ENCODE data around the gene EEF2K.
A peak's percentile ranks its signal among the peaks of the same experiment; 100 is the strongest.
"Not testable (repeated sequence)": the region's sequence is repeated elsewhere in the genome, so short reads cannot be mapped to it uniquely, and the experiment has no call there.

EEF2K gene

DNA sequence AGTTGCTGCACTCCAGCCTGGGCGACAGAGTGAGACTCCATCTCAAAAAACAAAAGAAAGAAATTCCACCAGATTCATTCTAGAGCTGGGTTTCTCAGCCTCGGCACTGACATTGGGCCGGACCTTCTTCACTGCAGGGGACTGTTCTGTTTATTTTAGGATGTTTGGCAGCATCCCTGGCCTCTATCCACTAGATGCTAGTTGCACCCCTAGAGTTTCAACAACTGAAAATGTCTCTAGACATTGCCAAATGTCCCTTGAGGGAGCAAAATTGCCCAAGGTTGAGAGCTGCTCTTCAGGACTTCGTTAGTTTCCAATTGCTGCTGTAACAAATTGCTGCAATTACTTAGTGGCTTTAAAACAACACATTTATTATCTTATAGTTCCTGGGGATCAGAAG, 7.2 kb downstream of the EEF2K start:
- no peak overlapping the region for H3K4me3 ChIP-seq (ENCODE audit: low read depth, low read length)
- H3K27ac ChIP-seq: peak overlapping the region; percentile 76
- DNase-seq: no peak
- TF ChIP-seq, protein P1, sequence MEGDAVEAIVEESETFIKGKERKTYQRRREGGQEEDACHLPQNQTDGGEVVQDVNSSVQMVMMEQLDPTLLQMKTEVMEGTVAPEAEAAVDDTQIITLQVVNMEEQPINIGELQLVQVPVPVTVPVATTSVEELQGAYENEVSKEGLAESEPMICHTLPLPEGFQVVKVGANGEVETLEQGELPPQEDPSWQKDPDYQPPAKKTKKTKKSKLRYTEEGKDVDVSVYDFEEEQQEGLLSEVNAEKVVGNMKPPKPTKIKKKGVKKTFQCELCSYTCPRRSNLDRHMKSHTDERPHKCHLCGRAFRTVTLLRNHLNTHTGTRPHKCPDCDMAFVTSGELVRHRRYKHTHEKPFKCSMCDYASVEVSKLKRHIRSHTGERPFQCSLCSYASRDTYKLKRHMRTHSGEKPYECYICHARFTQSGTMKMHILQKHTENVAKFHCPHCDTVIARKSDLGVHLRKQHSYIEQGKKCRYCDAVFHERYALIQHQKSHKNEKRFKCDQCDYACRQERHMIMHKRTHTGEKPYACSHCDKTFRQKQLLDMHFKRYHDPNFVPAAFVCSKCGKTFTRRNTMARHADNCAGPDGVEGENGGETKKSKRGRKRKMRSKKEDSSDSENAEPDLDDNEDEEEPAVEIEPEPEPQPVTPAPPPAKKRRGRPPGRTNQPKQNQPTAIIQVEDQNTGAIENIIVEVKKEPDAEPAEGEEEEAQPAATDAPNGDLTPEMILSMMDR (IDR thresholded peaks at IDR 0.05; ENCODE audit: low read depth, low read length): no peak
- H3K9me3 ChIP-seq (ENCODE audit: severe bottlenecking): peaks cover 3% of the 10 kb centered on the region
- H3K36me3 ChIP-seq: peaks cover 87% of the 10 kb centered on the region
- no peaks in the 10 kb centered on the region for H3K27me3 ChIP-seq (ENCODE audit: insufficient read depth, low read depth, severe bottlenecking)

DNA sequence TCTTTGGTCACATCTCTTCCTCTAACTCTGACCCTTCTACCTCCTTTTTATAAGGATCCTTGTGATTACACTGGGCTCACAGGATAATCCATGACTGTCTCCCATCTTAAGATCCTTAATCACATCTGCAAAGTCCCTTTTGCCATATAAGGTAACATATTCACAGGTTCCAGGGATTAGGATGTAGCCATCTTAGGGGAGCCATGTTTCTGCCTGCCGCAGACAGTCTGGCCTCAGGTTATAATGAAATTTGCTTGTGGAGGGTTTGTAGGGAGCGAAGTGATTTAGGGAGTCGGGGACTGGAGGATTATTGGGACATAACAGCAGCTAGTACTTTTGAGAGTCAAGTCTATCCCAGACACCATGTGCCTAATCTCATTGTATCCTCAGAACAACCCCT, 7.7 kb downstream of the EEF2K start:
- Histone ChIP-seq H3K36me3 (peaks cover 86% of the 10 kb centered on the region), H3K27ac (peak overlapping the region; percentile 76), H3K27me3 (ENCODE audit: insufficient read depth, low read depth, severe bottlenecking) (no peaks in the 10 kb centered on the region), H3K9me3 (ENCODE audit: severe bottlenecking) (peaks cover 3% of the 10 kb centered on the region), H3K4me3 (ENCODE audit: low read depth, low read length) (no peak overlapping the region)
- TF ChIP-seq, protein P1 (IDR thresholded peaks at IDR 0.05; ENCODE audit: low read depth, low read length): no peak
- peak; percentile 81 for DNase-seq

GRCh38 chr16:22214402-22214801, 8.3 kb downstream of the EEF2K start:
- no peaks in the 10 kb centered on the region for H3K27me3 ChIP-seq (ENCODE audit: insufficient read depth, low read depth, severe bottlenecking)
- peak overlapping the region; percentile 76 for H3K27ac ChIP-seq
- TF ChIP-seq, protein P1 (IDR thresholded peaks at IDR 0.05; ENCODE audit: low read depth, low read length): no peak
- DNase-seq: no peak
- H3K9me3 ChIP-seq (ENCODE audit: severe bottlenecking): peaks cover 3% of the 10 kb centered on the region
- no peak overlapping the region for H3K4me3 ChIP-seq (ENCODE audit: low read depth, low read length)
- peaks cover 85% of the 10 kb centered on the region for H3K36me3 ChIP-seq

DNA sequence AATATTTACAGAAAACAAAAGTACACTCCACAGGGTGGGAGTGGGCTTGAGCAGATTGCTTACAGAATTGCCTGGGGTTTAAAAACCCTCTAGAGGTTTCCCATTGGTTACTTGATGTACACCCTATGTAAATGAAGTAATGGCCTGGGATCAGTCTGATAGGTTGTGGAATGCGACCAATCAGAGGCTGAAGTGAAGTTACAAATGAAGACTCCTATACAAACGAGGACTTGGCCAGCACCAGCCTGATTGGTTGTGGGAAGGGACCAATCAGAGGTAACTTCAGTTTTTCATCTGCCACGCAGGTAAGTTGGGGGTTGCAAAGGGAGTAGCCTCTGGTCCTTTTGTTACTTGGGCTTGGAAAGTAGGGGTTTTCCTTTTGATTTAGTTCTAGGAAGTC, 8.8 kb downstream of the EEF2K start:
- Histone ChIP-seq H3K27ac (peak overlapping the region; percentile 76), H3K27me3 (ENCODE audit: insufficient read depth, low read depth, severe bottlenecking) (no peaks in the 10 kb centered on the region), H3K4me3 (ENCODE audit: low read depth, low read length) (no peak overlapping the region), H3K9me3 (ENCODE audit: severe bottlenecking) (peaks cover 3% of the 10 kb centered on the region), H3K36me3 (peaks cover 85% of the 10 kb centered on the region)
- DNase-seq: no peak
- TF ChIP-seq, protein P1 (IDR thresholded peaks at IDR 0.05; ENCODE audit: low read depth, low read length): no peak

DNA sequence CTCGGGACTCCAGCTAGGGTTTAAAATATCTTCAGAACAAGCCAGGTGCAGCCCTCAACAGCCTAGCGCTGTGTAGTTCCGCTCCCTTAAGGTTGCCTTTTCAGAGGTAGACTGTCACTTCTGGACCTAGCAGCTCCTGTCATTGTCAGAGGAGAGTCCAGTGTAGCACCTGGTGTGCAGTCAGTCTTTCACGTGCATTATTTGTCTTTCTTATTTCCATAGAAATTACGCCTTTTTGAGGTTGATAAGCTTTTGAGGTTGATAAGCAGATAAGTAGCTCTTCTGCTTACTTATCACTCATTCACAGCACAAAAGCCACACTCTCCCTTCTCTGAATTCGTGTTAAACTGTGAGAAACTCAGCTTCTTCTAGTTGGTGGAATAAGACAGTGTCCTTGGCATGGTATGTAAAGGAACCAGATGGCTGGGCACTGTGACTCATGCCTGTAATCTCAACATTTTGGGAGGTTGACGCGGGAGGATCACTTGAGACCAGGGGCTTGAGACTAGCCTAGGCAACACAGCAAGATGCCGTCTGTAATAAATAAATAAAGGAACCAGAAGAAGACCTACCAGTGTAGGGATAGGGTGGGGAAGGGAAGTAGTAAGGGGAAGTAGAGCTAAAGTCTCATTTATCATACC, 10.2 kb downstream of the EEF2K start:
- no peak for DNase-seq
- Histone ChIP-seq H3K27me3 (ENCODE audit: insufficient read depth, low read depth, severe bottlenecking) (no peaks in the 10 kb centered on the region), H3K9me3 (ENCODE audit: severe bottlenecking) (peaks cover 3% of the 10 kb centered on the region), H3K36me3 (peaks cover 82% of the 10 kb centered on the region), H3K4me3 (ENCODE audit: low read depth, low read length) (no peak overlapping the region), H3K27ac (peak overlapping the region; percentile 76)
- TF ChIP-seq, protein P1 (IDR thresholded peaks at IDR 0.05; ENCODE audit: low read depth, low read length): no peak

DNA sequence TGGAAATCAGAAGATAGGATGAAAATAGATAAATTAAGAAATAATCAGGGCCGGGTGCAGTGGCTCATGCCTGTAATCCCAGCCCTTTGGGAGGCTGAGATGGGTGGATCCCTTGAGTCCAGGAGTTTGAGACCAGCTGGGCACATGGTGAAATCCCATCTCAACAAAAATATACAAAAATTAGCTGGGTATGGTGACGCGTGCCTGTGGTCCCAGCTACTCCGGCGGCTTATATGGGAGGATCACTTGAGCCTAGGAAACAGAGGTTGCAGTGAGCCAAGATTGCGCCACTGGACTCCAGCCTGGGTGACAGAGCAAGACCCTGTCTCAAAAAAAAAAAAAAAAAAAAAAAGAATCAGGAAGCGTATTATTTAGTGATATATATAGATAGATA, 10.8 kb downstream of the EEF2K start:
- Histone ChIP-seq H3K36me3 (peaks cover 79% of the 10 kb centered on the region), H3K27ac (peak overlapping the region; percentile 76)
- H3K27me3 ChIP-seq (ENCODE audit: insufficient read depth, low read depth, severe bottlenecking); H3K4me3 ChIP-seq (ENCODE audit: low read depth, low read length); DNase-seq; H3K9me3 ChIP-seq (ENCODE audit: severe bottlenecking): not testable (repeated sequence)

Data from WERI-Rb-1 (cell line).